ENCODE data around the gene ARMC5.
"Not testable (repeated sequence)": the region's sequence is repeated elsewhere in the genome, so short reads cannot be mapped to it uniquely, and the experiment has no call there.

ARMC5 gene

GRCh38 chr16:31441956-31442355 is 17.3 kb upstream of the ARMC5 start:
- Mint-ChIP-seq H3K27ac (peak overlapping the region; percentile 67), H3K4me1 (peaks cover 24% of the 10 kb centered on the region), H3K4me3 (peak overlapping the region; percentile 73), H3K36me3 (ENCODE audit: low read depth) (no peaks in the 10 kb centered on the region), H3K9me3 (no peaks in the 10 kb centered on the region), H3K27me3 (peaks cover 3% of the 10 kb centered on the region)
- ATAC-seq (no peak), DNase-seq (no peak)

GRCh38 chr16:31445931-31446330 is 13.4 kb upstream of the ARMC5 start:
- H3K27me3 Mint-ChIP-seq; DNase-seq; H3K36me3 Mint-ChIP-seq (ENCODE audit: low read depth); H3K9me3 Mint-ChIP-seq; H3K27ac Mint-ChIP-seq; H3K4me3 Mint-ChIP-seq; ATAC-seq: not testable (repeated sequence)
- peaks cover 11% of the 10 kb centered on the region for H3K4me1 Mint-ChIP-seq

GRCh38 chr16:31451201-31451600 is 8.1 kb upstream of the ARMC5 start:
- no peaks in the 10 kb centered on the region for H3K9me3 Mint-ChIP-seq
- peaks cover 11% of the 10 kb centered on the region for H3K36me3 Mint-ChIP-seq (ENCODE audit: low read depth)
- ATAC-seq (no peak), DNase-seq (no peak)
- H3K27me3 Mint-ChIP-seq, result no peaks in the 10 kb centered on the region
- no peak overlapping the region for H3K4me3 Mint-ChIP-seq
- no peak overlapping the region for H3K27ac Mint-ChIP-seq
- peaks cover 25% of the 10 kb centered on the region for H3K4me1 Mint-ChIP-seq

DNA sequence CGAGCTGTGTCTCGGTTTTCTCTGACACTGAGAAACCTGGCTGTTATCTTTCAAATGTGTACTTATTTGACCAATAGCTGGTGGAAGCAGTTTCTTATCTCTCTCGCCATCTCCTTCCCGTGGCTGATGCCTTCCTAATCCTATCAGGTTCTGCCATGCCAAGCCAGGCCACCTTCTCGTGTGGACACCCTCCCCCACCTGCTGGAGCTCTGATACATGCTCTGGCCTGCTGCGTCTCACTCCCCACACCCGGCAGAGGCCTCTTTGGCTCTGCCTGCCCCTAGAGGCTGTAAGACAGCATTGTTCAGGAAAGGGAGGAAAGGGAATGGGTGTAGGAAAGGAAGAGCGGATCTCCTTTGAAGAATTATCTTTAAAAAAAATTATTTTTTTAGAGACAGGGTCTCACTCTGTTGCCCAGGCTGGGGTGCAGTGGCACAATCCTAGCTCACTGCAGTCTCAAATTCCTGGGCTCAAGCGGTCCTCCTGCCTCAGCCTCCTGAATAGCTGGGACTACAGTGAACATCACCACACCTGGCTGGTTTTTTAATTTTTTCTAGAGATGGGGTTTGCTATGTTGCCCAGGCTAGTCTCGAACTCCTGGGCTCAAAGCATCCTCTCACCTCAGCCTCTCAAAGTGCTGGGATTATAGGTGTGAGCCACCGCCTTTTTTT is 7.5 kb upstream of the ARMC5 start:
- Mint-ChIP-seq H3K4me3 (no peak overlapping the region), H3K4me1 (peaks cover 31% of the 10 kb centered on the region), H3K27ac (no peak overlapping the region), H3K9me3 (no peaks in the 10 kb centered on the region), H3K27me3 (no peaks in the 10 kb centered on the region), H3K36me3 (ENCODE audit: low read depth) (peaks cover 13% of the 10 kb centered on the region)
- ATAC-seq (no peak), DNase-seq (no peak)

- H3K4me1 Mint-ChIP-seq, result peaks cover 39% of the 10 kb centered on the region
- H3K36me3 Mint-ChIP-seq (ENCODE audit: low read depth), result peaks cover 15% of the 10 kb centered on the region
- H3K9me3 Mint-ChIP-seq, result no peaks in the 10 kb centered on the region
- no peak overlapping the region for H3K27ac Mint-ChIP-seq
- H3K27me3 Mint-ChIP-seq, result no peaks in the 10 kb centered on the region
- no peak overlapping the region for H3K4me3 Mint-ChIP-seq
- no peak for DNase-seq
- ATAC-seq, result no peak
Measured at GRCh38 chr16:31452631-31453106, 6.6 kb upstream of the ARMC5 start.

DNA sequence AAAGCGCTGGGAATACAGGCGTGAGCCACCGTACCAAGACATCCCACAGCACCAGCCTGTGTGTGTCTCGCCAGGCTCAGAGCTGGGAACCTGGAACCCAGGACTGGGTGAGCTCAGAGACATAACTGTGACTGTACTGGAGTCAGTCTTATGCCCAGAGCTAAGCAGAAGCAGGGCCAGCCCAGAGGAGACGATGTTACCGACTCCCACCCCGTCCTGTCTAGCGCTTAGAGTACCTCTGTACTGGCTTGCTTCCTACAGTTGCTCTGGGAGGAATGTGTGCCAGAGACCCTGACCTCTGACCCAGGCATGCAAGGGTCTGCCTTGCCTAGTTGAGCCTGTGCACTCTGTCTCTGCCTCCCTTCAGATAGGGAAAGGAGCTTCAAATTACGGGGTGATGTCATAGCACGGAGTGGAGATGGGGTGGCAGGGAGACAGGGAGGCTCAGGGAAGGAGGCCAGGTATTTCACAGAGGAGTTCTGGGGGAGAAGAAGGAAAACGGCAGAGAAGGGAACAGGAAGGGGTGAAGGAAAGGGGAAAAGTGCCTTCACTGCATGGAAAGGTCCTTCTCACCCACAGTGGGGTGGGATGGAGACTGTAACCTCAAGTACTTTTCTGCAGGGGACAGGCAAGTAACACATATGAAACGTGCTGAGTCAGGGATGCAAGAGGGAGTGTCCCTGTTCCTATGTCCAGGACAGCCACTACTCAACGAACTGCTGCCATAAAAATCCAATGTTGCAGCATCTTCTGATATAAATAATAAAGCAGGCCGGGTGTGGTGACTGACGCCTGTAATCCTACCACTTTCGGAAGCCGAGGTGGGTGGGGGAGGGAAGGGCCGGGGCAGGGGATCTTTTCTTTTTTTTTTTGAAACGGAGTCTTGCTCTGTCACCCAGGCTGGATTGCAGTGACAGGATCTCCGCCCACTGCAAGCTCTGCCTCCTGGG is 5.8 kb upstream of the ARMC5 start:
- H3K36me3 Mint-ChIP-seq (ENCODE audit: low read depth), result peaks cover 21% of the 10 kb centered on the region
- H3K27ac Mint-ChIP-seq, result peak overlapping the region; percentile 4
- peaks cover 46% of the 10 kb centered on the region for H3K4me1 Mint-ChIP-seq
- H3K27me3 Mint-ChIP-seq, result no peaks in the 10 kb centered on the region
- ATAC-seq, result no peak
- H3K4me3 Mint-ChIP-seq, result no peak overlapping the region
- no peak for DNase-seq
- H3K9me3 Mint-ChIP-seq, result no peaks in the 10 kb centered on the region

- Mint-ChIP-seq H3K9me3 (no peaks in the 10 kb centered on the region), H3K27ac (peak overlapping the region; percentile 40), H3K4me3 (peak overlapping the region; percentile 71), H3K4me1 (peaks cover 55% of the 10 kb centered on the region), H3K27me3 (no peaks in the 10 kb centered on the region), H3K36me3 (ENCODE audit: low read depth) (peaks cover 21% of the 10 kb centered on the region)
- peak; percentile 44 for DNase-seq
- ATAC-seq, result no peak
Measured at GRCh38 chr16:31455601-31456314, 3.5 kb upstream of the ARMC5 start.

DNA sequence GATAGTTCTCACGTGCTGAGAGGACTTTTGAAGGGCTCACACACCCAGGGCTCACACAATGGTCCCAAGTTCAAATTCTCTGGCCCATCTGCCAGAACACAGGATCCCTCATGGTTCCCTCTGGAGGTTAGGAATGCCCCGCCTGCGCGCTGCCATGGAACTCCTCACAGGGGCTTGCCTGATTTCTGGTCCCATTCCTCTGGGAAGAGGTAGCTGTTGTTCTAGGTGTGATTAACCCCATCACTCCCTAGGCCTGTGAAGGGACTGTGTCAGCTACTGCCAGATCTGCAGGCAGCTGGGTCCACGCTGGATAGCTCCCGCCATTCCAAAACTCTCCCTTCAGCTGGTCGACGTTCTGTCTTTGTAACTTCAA is 2.3 kb upstream of the ARMC5 start:
- H3K27ac Mint-ChIP-seq, result peak overlapping the region; percentile 35
- DNase-seq (no peak), ATAC-seq (no peak)
- H3K4me1 Mint-ChIP-seq, result peaks cover 56% of the 10 kb centered on the region
- peaks cover 21% of the 10 kb centered on the region for H3K36me3 Mint-ChIP-seq (ENCODE audit: low read depth)
- H3K27me3 Mint-ChIP-seq, result no peaks in the 10 kb centered on the region
- H3K9me3 Mint-ChIP-seq, result no peaks in the 10 kb centered on the region
- H3K4me3 Mint-ChIP-seq, result peak overlapping the region; percentile 91

- no peaks in the 10 kb centered on the region for H3K27me3 Mint-ChIP-seq
- ATAC-seq, result peak; percentile 3
- H3K27ac Mint-ChIP-seq, result peak overlapping the region; percentile 93
- peak; percentile 57 for DNase-seq
- no peaks in the 10 kb centered on the region for H3K9me3 Mint-ChIP-seq
- H3K4me1 Mint-ChIP-seq, result peaks cover 53% of the 10 kb centered on the region
- peak overlapping the region; percentile 91 for H3K4me3 Mint-ChIP-seq
- peaks cover 25% of the 10 kb centered on the region for H3K36me3 Mint-ChIP-seq (ENCODE audit: low read depth)
Measured at GRCh38 chr16:31458073-31458843, 1.0 kb upstream of the ARMC5 start.

GRCh38 chr16:31459687-31460581 is 633 bp downstream of the ARMC5 start:
- peak overlapping the region; percentile 93 for H3K27ac Mint-ChIP-seq
- H3K9me3 Mint-ChIP-seq, result no peaks in the 10 kb centered on the region
- H3K36me3 Mint-ChIP-seq (ENCODE audit: low read depth), result peaks cover 26% of the 10 kb centered on the region
- peaks cover 47% of the 10 kb centered on the region for H3K4me1 Mint-ChIP-seq
- peak; percentile 100 for DNase-seq
- no peaks in the 10 kb centered on the region for H3K27me3 Mint-ChIP-seq
- peak; percentile 78 for ATAC-seq
- H3K4me3 Mint-ChIP-seq, result peak overlapping the region; percentile 91

GRCh38 chr16:31460582-31461002 is 1.3 kb downstream of the ARMC5 start:
- Mint-ChIP-seq H3K27ac (peak overlapping the region; percentile 93), H3K36me3 (ENCODE audit: low read depth) (peaks cover 26% of the 10 kb centered on the region)

DNA sequence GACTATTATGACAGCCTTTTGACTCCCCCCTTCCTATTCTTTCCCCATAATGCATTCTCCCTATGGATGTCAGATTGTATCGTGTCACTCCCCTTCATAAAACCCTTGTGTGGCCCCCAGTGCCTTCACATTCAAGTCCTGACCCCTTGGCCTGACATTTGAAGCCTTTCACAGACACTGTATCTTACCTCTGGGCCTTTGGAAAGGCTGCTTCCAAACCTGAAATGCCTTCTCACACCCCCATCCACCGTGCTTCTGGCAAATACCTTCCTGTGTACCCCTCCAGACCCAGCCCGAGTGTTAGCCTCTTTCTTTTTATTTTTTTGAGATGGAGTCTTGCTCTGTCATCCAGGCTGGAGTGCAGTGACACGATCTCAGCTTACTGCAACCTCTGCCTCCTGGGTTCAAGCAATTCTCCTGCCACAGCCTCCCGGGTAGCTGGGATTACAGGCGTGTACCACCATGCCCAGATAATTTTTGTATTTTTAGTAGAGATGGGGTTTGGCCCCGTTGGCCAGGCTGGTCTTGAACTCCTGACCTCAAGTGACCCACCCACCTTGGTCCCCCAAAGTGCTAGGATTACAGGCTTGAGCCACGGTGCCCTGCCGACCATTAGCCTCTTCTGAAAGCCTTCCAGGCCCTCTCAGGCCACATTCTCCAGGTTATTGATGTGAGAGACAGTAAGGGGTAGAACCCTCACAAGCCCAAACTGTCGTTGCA is 2.1 kb downstream of the ARMC5 start:
- H3K27me3 Mint-ChIP-seq, result no peaks in the 10 kb centered on the region
- H3K4me3 Mint-ChIP-seq, result no peak overlapping the region
- H3K9me3 Mint-ChIP-seq, result no peaks in the 10 kb centered on the region
- no peak for DNase-seq
- H3K36me3 Mint-ChIP-seq (ENCODE audit: low read depth), result peaks cover 22% of the 10 kb centered on the region
- ATAC-seq, result no peak
- peaks cover 33% of the 10 kb centered on the region for H3K4me1 Mint-ChIP-seq
- no peak overlapping the region for H3K27ac Mint-ChIP-seq

More at GRCh38 chr16:31460582-31461002, 1.3 kb downstream of the ARMC5 start:
- no peak for DNase-seq
- ATAC-seq, result no peak
- Mint-ChIP-seq H3K4me3 (peak overlapping the region; percentile 91), H3K9me3 (no peaks in the 10 kb centered on the region), H3K4me1 (peaks cover 40% of the 10 kb centered on the region), H3K27me3 (no peaks in the 10 kb centered on the region)

All from activated naive CD8-positive, alpha-beta T cell treated with anti-CD3 and anti-CD28 coated beads, Interleukin-2, amount 50 U/mL, for 24 hours (primary cell).